ENCODE results near the gene RAB6A. TPM values are rescaled to one million over a fixed set of nuclear protein-coding genes. Genes with fewer than 3 reads are reported as not detected.

RAB6A gene
- total RNA-seq, 1 experiment from 2014 or later, result 142 TPM

- TF ChIP-seq, protein P1, sequence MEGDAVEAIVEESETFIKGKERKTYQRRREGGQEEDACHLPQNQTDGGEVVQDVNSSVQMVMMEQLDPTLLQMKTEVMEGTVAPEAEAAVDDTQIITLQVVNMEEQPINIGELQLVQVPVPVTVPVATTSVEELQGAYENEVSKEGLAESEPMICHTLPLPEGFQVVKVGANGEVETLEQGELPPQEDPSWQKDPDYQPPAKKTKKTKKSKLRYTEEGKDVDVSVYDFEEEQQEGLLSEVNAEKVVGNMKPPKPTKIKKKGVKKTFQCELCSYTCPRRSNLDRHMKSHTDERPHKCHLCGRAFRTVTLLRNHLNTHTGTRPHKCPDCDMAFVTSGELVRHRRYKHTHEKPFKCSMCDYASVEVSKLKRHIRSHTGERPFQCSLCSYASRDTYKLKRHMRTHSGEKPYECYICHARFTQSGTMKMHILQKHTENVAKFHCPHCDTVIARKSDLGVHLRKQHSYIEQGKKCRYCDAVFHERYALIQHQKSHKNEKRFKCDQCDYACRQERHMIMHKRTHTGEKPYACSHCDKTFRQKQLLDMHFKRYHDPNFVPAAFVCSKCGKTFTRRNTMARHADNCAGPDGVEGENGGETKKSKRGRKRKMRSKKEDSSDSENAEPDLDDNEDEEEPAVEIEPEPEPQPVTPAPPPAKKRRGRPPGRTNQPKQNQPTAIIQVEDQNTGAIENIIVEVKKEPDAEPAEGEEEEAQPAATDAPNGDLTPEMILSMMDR (conservative IDR thresholded peaks at IDR 0.05), result no peak
- TF ChIP-seq EZH2 (IDR thresholded peaks at IDR 0.05; ENCODE audit: low read depth), result no peak
- H4K20me1 ChIP-seq (ENCODE audit: insufficient read depth), result peaks cover 74% of the 10 kb centered on the region
- no peaks in the 10 kb centered on the region for H3K27me3 ChIP-seq (ENCODE audit: insufficient read depth, low read depth)
- intact Hi-C loops (cut with micrococcal nuclease; ENCODE audit: unreplicated experiment), result no loop called here
- no peak overlapping the region for H3K4me3 ChIP-seq
- no TSS peak for BruUV-seq (replicated peaks)
- ChIA-PET POLR2A (ENCODE audit: unreplicated experiment) (interaction anchor here (0.6 kb wide), 1 partner anchor 13 kb away, joined by 6 read pairs; no protein-coding TSS in a partner anchor), CTCF (no interaction called here)
- no peaks in the 10 kb centered on the region for H3K9me2 ChIP-seq (ENCODE audit: insufficient read depth)
- peaks cover 94% of the 10 kb centered on the region for H3K79me2 ChIP-seq (ENCODE audit: low read depth)
- H3K36me3 ChIP-seq (ENCODE audit: low read depth), result no peaks in the 10 kb centered on the region
- no peak overlapping the region for H3K27ac ChIP-seq
- no peak for DNase-seq
- H3K4me1 ChIP-seq (replicated peaks; ENCODE audit: insufficient read depth), result no peaks in the 10 kb centered on the region
- peaks cover 11% of the 10 kb centered on the region; the same call in 1 of the 2 replicates for H3F3A ChIP-seq (ENCODE audit: insufficient read depth, low read depth)
- H2AFZ ChIP-seq, result no peak overlapping the region
- no peaks in the 10 kb centered on the region for H3K9me3 ChIP-seq (ENCODE audit: insufficient read depth, low read depth)
- H3K4me2 ChIP-seq, result no peak overlapping the region
Observed at GRCh38 chr11:73748300-73748699, 12.6 kb downstream of the RAB6A start.

DNA sequence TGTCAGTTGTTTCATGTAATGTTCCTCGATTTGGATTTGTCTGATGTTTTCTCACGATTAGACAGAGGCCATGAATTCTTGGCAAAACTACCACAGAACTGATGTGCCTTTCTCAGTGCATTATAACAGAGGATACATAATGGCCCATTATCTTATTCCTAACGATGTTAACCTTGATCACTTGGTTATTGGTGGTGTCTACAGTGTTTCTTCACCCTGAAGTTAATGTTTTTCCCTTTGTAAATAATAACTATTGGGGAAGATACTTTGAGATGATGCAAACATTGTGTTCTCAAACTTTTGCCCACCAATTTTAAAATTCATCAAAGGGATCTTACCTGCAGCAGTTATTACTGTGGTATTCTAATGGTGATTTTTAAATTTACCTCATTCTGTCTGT lies 13.1 kb downstream of the RAB6A start:
- Histone ChIP-seq H3K27ac (no peak overlapping the region), H3K27me3 (ENCODE audit: insufficient read depth, low read depth) (no peaks in the 10 kb centered on the region), H3K4me2 (no peak overlapping the region), H3K36me3 (ENCODE audit: low read depth) (no peaks in the 10 kb centered on the region), H3K79me2 (ENCODE audit: low read depth) (peaks cover 94% of the 10 kb centered on the region), H3K4me3 (no peak overlapping the region), H3F3A (ENCODE audit: insufficient read depth, low read depth) (peaks cover 11% of the 10 kb centered on the region; the same call in 1 of the 2 replicates), H3K9me3 (ENCODE audit: insufficient read depth, low read depth) (no peaks in the 10 kb centered on the region), H3K4me1 (replicated peaks; ENCODE audit: insufficient read depth) (no peaks in the 10 kb centered on the region), H3K9me2 (ENCODE audit: insufficient read depth) (no peaks in the 10 kb centered on the region), H4K20me1 (ENCODE audit: insufficient read depth) (peaks cover 80% of the 10 kb centered on the region), H2AFZ (no peak overlapping the region)
- BruUV-seq (replicated peaks), result no TSS peak
- intact Hi-C loops (cut with micrococcal nuclease; ENCODE audit: unreplicated experiment), result no loop called here
- TF ChIP-seq EZH2 (IDR thresholded peaks at IDR 0.05; ENCODE audit: low read depth), result no peak
- TF ChIP-seq, protein P1 (conservative IDR thresholded peaks at IDR 0.05), result no peak
- no peak for DNase-seq
- ChIA-PET POLR2A (ENCODE audit: unreplicated experiment) (interaction anchor here (0.6 kb wide), 1 partner anchor 12 kb away, joined by 6 read pairs; no protein-coding TSS in a partner anchor), CTCF (no interaction called here)

DNA sequence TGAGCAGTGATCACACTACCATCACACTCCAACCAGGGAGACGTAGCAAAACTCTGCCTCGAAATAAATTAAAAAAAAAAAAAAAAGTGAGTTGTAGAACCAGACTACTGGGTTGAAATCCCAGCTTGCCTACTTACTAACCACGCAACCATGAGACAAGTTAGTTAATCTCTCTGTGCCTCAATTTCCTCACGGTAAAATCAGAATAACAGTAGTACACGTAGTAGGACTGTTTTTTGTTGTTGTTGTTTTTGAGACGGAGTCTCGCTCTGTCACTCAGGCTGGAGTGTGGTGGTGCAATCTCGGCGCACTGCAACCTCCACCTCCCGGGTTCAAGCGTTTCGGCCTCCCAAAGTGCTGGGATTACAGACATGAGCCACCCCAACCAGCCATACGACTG lies 14.2 kb downstream of the RAB6A start:
- H4K20me1 ChIP-seq (ENCODE audit: insufficient read depth), result peaks cover 81% of the 10 kb centered on the region
- no peaks in the 10 kb centered on the region for H3K4me1 ChIP-seq (replicated peaks; ENCODE audit: insufficient read depth)
- CTCF ChIA-PET, result no interaction called here
- no peak for TF ChIP-seq EZH2 (IDR thresholded peaks at IDR 0.05; ENCODE audit: low read depth)
- TF ChIP-seq, protein P1 (conservative IDR thresholded peaks at IDR 0.05), result no peak
- H3K9me3 ChIP-seq (ENCODE audit: insufficient read depth, low read depth), result no peaks in the 10 kb centered on the region
- H3K4me2 ChIP-seq, result no peak overlapping the region
- no peak overlapping the region for H3K27ac ChIP-seq
- no peak overlapping the region for H3K4me3 ChIP-seq
- H3K27me3 ChIP-seq (ENCODE audit: insufficient read depth, low read depth), result no peaks in the 10 kb centered on the region
- H2AFZ ChIP-seq, result no peak overlapping the region
- H3K36me3 ChIP-seq (ENCODE audit: low read depth), result no peaks in the 10 kb centered on the region
- intact Hi-C loops (cut with micrococcal nuclease; ENCODE audit: unreplicated experiment), result no loop called here
- POLR2A ChIA-PET (ENCODE audit: unreplicated experiment), result no interaction called here
- no peaks in the 10 kb centered on the region for H3K9me2 ChIP-seq (ENCODE audit: insufficient read depth)
- DNase-seq, result no peak
- peaks cover 11% of the 10 kb centered on the region for H3F3A ChIP-seq (ENCODE audit: insufficient read depth, low read depth)
- peaks cover 89% of the 10 kb centered on the region for H3K79me2 ChIP-seq (ENCODE audit: low read depth)
- no TSS peak for BruUV-seq (replicated peaks)
